ENCODE data around the gene ZBTB32.

DNA sequence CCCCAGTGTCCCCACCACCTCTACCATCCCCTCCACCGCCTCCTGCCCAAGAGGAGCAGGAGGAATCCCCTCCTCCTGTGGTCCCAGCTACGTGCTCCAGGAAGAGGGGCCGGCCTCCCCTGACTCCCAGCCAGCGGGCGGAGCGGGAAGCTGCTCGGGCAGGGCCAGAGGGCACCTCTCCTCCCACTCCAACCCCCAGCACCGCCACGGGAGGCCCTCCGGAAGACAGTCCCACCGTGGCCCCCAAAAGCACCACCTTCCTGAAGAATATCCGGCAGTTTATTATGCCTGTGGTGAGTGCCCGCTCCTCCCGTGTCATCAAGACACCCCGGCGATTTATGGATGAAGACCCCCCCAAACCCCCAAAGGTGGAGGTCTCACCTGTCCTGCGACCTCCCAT is 16.3 kb downstream of the ZBTB32 start:
- TF ChIP-seq, protein P1, sequence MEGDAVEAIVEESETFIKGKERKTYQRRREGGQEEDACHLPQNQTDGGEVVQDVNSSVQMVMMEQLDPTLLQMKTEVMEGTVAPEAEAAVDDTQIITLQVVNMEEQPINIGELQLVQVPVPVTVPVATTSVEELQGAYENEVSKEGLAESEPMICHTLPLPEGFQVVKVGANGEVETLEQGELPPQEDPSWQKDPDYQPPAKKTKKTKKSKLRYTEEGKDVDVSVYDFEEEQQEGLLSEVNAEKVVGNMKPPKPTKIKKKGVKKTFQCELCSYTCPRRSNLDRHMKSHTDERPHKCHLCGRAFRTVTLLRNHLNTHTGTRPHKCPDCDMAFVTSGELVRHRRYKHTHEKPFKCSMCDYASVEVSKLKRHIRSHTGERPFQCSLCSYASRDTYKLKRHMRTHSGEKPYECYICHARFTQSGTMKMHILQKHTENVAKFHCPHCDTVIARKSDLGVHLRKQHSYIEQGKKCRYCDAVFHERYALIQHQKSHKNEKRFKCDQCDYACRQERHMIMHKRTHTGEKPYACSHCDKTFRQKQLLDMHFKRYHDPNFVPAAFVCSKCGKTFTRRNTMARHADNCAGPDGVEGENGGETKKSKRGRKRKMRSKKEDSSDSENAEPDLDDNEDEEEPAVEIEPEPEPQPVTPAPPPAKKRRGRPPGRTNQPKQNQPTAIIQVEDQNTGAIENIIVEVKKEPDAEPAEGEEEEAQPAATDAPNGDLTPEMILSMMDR (IDR thresholded peaks at IDR 0.05), result no peak
- TF ChIP-seq EP300 (IDR thresholded peaks at IDR 0.05) (no peak), JUNB (IDR thresholded peaks at IDR 0.05) (no peak), TP53 (CRISPR knock-in tag; IDR thresholded peaks at IDR 0.05) (no peak)
- TF ChIP-seq, protein P2, sequence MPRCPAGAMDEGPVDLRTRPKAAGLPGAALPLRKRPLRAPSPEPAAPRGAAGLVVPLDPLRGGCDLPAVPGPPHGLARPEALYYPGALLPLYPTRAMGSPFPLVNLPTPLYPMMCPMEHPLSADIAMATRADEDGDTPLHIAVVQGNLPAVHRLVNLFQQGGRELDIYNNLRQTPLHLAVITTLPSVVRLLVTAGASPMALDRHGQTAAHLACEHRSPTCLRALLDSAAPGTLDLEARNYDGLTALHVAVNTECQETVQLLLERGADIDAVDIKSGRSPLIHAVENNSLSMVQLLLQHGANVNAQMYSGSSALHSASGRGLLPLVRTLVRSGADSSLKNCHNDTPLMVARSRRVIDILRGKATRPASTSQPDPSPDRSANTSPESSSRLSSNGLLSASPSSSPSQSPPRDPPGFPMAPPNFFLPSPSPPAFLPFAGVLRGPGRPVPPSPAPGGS (IDR thresholded peaks at IDR 0.05), result no peak
